Dedifferentiated amniotic fluid mesenchymal stem cell (primary cell): ENCODE data around the gene MIPEP.
A peak's percentile ranks its signal among the peaks of the same experiment; 100 is the strongest.
"Not testable (repeated sequence)": the region's sequence is repeated elsewhere in the genome, so short reads cannot be mapped to it uniquely, and the experiment has no call there.

Source experiments
- DNase-seq: peaks from one replicate; pipeline ENCODE4 v3.0.0-alpha.2; 2016; ENCODE audit errors: extremely low spot score

The MIPEP gene

DNA sequence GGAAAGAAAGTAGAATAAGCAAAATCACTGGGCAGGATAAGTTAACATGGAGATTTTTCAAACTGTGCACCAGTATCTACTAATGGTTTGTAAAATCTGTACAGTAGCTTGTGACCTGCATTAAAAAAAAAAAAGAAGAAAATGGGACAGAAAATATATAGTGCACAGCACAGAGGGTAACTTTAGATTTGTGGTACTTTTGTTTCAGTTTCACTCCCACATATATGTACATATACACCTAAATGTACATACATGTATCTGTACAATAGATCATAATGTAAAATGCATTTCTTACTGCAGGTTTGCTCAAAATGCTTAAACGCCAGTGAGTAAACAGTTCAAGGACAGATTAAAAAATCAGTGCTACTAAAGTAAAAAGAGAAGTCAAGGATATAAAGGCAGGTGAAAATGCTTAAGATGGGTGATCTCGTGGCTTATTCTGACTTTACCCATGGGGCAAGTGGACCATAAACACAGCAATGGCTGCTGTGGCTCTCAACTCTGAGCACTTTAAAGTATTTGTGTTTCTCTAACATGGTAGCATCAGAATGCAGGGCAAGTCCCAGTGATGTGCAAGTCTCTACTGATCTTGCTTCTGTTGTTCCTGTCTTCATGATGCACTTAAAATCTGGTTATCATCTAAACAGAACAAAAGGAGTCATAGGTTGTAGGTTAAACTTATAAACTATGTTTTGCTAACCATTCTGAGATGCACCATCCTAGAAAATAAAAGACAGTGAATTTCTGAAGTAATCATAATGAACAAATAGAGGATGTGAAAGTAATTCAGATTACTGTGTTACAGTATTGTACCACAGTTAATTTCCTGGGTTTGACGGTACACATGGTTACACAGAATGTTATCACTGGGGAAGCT is 112.3 kb downstream of the MIPEP start:
- no peak for DNase-seq

DNA sequence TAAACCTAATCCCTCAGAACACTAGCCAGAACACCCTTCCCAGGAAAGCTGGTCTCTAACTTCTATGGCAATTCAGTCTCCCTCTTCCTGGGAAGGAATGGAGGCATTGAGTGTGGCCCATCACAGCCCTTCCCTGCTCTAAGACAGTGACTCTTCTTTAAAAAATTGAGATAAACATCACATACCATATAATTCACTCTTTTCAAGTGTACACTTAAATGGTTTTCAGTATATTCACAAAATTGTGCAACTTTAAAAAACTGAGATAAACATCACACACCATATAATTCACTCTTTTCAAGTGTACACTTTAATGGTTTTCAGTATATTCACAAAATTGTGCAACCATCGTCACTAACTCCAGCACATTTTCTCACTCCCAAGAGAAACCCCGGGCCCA is 116.5 kb downstream of the MIPEP start:
- no peak for DNase-seq

DNA sequence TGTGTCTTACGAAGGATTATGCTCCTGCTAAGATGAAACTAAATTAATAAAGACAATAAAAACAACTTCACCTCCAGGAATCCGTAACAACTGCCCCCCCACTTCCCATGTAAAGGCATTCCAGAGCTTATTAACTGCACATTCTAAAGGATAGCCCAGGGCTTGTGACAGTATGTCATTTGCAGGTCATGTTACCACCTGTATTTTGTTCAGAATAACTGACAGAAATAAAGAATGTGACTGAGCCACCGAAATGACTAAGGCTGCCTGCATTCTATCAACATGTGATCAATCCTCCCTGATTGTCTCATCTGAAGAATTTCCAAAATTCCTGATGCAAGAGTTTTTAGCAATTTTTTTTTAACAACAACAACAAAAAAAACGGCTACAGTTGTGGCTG is 117.2 kb downstream of the MIPEP start:
- DNase-seq, result no peak

- DNase-seq, result no peak
Observed at GRCh38 chr13:23771552-23771951, 117.6 kb downstream of the MIPEP start.

DNA sequence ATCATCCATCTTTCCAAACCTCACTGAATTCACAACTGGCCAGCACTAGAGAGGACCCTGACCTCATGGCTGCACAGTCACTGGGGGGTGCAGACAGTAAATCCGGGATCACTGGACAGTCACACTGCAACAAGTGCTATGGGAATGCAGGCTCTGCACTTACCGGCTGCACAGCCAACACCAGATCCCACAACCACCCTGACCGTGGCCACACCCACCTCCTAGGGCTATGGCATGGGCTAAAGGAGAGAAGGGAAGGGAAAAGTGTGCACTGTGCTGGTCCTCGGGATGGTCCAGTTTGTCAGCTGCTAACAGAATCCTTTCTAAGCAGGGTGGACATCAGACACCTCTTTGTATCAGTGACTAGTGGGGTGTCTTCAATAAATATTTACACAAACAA is 118.2 kb downstream of the MIPEP start:
- no peak for DNase-seq

DNA sequence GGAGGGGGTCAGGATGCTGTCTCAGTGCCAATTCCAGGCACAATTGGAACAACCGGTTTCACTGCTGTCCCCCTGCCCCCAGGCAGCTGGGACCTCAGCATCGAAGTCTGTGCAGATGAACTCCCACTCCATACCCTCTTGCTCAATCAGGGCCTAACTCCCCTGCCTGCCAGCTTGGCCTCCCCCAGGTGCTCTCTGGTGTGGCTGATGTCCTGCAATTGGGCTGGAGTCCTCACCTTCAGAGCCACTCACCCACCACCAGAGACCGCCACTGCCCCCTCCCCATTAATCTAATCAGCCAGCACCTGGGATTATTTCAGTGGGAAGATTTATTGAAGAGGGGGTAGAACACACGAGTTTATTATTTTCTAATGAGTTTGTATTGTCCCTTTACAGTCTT is 118.8 kb downstream of the MIPEP start:
- DNase-seq, result no peak

- DNase-seq, result no peak
Observed at GRCh38 chr13:23769401-23769800, 119.8 kb downstream of the MIPEP start.

- DNase-seq, result no peak
Observed at GRCh38 chr13:23767838-23768237, 121.4 kb downstream of the MIPEP start.

DNA sequence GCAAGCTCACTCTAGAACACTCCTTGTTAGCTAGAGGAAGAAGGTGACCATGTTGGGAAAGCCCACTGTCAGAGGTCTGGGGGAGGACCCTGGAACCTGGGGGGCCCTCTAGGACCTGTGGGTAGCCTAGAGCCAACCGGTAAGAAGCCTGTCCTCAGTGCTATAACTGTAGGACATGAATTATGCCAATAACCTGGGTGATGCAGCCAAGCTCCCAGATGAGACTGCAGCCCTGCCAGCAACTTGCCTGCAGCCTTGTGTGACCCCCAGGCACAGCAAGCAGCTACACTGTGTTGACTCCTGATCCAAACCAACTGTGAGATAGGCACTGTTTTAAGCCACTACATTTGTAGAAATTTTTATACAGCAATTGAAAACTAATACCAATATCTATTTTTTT is 122.3 kb downstream of the MIPEP start:
- DNase-seq, result no peak

- no peak for DNase-seq
Observed at GRCh38 chr13:23766283-23766682, 122.9 kb downstream of the MIPEP start.

GRCh38 chr13:23765531-23765930 is 123.7 kb downstream of the MIPEP start:
- no peak for DNase-seq

GRCh38 chr13:23763318-23763717 is 125.9 kb downstream of the MIPEP start:
- no peak for DNase-seq

DNA sequence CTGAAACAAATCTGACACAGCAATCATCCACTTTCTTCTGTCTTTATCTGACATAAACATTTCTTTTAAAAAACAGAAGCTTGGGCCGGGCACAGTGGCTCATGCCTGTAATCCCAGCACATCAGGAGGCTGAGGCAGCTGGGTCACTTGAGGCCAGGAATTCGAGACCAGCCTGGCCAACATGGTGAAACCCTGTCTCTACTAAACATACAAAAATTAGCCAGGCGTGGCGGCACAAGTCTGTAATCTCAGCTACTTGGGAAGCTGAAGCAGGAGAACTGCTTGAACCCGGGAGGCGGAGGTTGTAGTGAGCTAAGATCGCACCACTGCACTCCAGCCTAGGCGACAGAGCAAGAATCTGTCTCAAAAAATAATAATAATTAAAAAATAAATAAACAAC is 127.4 kb downstream of the MIPEP start:
- DNase-seq, result not testable (repeated sequence)

GRCh38 chr13:23760000-23760399 is 129.2 kb downstream of the MIPEP start:
- no peak for DNase-seq

DNA sequence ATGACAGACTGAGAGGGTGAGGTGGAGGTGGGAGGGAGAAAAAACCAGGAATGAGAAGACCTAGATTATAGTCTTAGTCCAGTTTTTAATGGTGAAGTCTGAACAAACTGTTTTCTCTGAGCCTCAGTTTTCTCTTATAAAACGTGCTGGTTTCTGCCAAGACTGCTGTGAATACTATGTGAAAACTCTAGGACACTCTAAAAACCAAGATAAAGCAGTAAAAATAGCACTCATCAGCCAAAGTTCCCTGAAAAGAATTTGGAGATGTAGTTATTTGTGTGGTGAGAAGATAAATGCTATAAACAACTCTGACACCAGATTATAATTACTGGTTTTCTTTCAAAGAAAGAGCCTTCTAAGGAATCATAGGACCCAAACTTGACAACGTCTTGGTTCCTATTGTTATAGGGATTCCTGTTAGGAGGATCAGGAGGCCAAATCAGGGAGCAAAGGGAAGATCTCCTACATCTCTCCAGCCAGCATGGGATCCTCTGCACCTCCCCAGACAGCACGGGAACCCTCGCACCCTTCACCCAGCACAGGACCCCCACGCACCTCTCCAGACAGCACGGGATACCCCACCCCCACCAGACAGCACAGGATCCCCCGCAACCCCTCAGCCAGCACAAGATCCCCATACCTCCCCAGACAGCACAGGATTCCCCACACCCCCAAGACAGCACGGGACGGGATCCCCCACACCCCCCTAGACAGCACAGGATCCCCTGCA is 130.2 kb downstream of the MIPEP start:
- no peak for DNase-seq

DNA sequence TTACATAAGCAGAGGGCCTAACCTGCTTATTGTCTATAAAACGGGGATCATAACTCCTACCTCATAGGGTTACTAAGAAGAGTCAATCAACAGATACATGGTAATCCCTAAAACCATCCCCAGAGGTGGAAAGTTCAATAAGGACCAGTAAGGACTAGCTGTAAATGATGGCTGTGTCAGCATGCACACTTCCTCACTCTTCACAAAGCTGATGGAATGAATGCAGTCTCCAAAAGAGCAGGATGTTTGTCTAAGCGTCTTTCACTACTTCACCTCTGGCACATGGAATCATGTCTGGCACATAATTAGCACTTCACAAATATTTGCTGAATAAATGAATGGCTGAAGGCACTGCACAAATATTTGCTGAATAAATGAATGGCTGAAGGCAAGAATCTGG is 134.2 kb downstream of the MIPEP start:
- DNase-seq, result no peak

DNA sequence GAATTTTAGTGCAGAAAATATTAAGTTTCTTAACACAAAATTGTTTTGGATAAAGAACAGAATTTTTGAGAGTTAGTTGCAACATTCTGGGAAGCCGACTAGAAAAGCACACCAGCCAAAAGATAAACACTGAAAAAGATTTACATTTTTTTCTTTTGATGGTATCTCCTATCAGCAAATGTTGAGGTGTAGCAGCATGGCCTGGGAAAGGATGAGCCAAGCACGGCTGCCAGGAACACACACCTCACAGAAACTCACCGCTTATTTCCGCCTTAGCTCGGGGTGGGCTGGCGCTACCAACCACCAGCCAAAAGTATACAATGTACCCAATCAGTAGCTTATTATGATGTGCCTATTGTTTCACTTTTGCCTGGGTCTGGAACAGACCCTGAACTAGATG is 134.7 kb downstream of the MIPEP start:
- DNase-seq, result no peak

GRCh38 chr13:23753458-23753857 is 135.7 kb downstream of the MIPEP start:
- peak; percentile 39 for DNase-seq

DNA sequence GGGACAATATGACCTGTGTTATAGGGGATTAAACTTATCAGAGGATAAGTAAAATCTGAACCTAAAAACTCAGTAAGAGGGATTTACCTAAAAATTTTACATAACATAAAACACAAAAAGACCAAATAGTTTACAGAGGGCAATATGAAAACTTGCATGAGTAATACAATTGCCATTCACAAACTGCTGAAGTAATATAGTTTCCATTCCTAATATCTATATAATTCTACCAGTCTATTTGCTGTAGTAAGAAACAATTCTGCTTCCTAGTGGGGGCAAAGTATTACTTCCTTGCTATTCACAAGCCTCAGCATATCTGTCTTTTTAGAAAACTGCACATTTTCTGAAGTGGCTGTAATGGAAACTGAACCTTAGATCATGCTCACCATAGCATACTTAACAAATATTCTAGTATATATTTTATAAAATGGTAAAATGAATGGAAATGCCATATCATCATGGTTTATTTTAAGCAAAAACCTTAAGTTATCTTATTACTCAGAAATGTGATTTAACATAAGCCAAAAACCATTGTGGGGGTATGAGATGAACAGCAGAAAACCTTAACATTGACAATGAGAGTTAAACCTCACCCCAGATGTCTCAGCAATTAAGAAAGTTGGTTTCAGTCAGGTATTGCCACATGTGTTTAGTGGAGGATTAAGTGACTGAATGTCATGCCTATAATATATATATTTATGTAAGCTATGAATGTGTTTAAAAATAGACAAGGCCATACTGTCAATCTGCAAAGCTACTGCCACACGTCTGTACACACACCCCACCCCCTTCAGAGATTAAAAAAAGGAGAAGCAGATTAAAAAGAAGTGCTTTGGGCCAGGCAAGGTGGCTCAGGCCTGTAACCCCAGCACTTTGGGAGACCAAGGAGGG is 136.8 kb downstream of the MIPEP start:
- DNase-seq, result no peak

DNA sequence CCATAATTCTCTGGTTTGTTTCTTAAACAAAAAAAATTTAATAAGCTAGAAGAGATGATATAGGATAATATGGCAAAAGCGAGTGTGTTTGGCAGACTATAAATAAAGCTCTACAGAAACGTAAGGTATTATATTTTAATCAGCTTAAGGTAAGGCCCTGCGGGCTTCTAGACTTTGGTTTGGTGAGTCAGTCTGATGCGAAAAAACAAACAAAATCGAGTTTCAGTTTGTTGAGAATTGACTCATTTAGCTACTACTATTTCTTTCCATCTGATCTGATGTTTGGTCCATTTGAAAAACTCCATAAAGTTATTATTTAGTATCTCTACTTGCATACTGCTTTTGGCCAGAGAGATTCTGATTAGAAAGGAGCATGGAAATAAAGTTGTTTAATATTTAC is 138.0 kb downstream of the MIPEP start:
- DNase-seq, result no peak

DNA sequence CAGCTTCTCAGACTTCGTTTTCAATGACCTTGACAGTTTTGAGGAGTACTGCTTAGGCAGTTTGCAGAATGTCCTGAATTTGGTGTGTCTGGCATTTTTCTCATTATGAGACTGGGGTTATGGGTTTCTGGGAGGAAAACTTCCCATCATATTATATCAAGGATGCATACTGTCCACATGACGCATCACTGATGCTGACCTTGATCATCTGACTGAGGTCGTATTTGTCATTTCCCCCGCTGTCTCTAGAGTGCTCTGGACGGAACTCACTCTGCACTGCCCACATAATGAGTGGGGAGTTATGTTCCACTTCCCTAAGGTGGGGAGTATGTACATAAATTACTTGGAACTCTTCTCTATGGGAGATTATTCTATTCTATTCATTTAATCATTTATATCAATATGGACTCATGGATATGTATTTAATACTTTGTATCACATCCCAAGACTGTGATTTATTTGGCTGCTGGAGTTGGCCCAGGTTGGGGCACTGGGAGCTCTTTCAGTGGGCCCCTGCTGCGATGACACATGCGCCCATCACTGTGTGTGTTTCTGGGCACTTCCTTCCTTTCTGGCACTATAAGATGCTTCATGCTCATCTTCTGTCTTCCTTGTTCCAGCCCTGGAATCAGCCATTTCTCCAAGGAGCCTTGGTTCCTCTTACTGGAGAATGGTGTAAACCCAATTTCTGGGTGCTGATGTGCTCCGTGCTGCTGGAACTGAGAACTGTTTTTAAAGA is 138.6 kb downstream of the MIPEP start:
- no peak for DNase-seq
